Neuronal stem cell (in vitro differentiated cells): ENCODE data around the gene CLIP4.

Experiments used
- DNase-seq: peaks from one replicate; pipeline ENCODE4 v3.0.0-alpha.2; 2013; ENCODE audit warnings: low spot score
- H2AFZ ChIP-seq: one replicate; pipeline ENCODE4 v1.6.1; 2013; ENCODE audit warnings: mild to moderate bottlenecking, low read length, inconsistent platforms
- H2AK5ac ChIP-seq: 2 replicates; pipeline ENCODE4 v1.6.1; 2013; ENCODE audit warnings: low read depth, mild to moderate bottlenecking, inconsistent platforms, low read length, moderate library complexity, mixed read lengths
- H2BK120ac ChIP-seq: 2 replicates; pipeline ENCODE4 v1.6.1; 2013; ENCODE audit warnings: low read depth, mild to moderate bottlenecking, inconsistent platforms, low read length, moderate library complexity, mixed read lengths
- H2BK12ac ChIP-seq: one replicate; pipeline ENCODE4 v1.6.1; 2013; ENCODE audit warnings: low read length, inconsistent platforms
- H2BK15ac ChIP-seq: 2 replicates; pipeline ENCODE4 v1.6.1; 2013; ENCODE audit warnings: mild to moderate bottlenecking, low read length, inconsistent platforms, mixed read lengths
- H2BK5ac ChIP-seq: one replicate; pipeline ENCODE4 v1.6.1; 2013; ENCODE audit warnings: inconsistent platforms, mild to moderate bottlenecking, low read length, moderate library complexity
- H3K14ac ChIP-seq: one replicate; pipeline ENCODE4 v1.6.1; 2013; ENCODE audit warnings: low read length, inconsistent platforms
- H3K18ac ChIP-seq: 2 replicates; pipeline ENCODE4 v1.6.1; 2013; ENCODE audit warnings: low read length, inconsistent platforms
- H3K23ac ChIP-seq: 2 replicates; pipeline ENCODE4 v1.6.1; 2013; ENCODE audit warnings: low read depth, mild to moderate bottlenecking, mixed read lengths, low read length, inconsistent platforms; ENCODE audit not compliant: poor library complexity
- H3K27ac ChIP-seq: replicated peaks from 3 replicates; pipeline ENCODE4 v1.5.1; 2013; ENCODE audit warnings: low read length, inconsistent platforms
- H3K27me3 ChIP-seq, 3 experiments: 2 replicates each; pipeline ENCODE4 v1.6.1; 2013; ENCODE audit warnings: low read length in 3 of 3, mild to moderate bottlenecking in 2 of 3, inconsistent platforms in 1 of 3, low read depth in 1 of 3, mixed read lengths in 1 of 3, moderate library complexity in 1 of 3; ENCODE audit not compliant: control insufficient read depth in 3 of 3, insufficient read depth in 3 of 3
- H3K36me3 ChIP-seq, 2 donors: replicated peaks in 1 of 2; 2 replicates each; pipeline ENCODE4 v1.6.1; 2013; ENCODE audit warnings: low read length in 2 of 2; ENCODE audit not compliant: control insufficient read depth in 2 of 2, insufficient read depth in 2 of 2
- H3K4ac ChIP-seq: 2 replicates; pipeline ENCODE4 v1.6.1; 2013; ENCODE audit warnings: inconsistent platforms, mild to moderate bottlenecking, low read length, moderate library complexity
- H3K4me1 ChIP-seq, 2 donors: 1 replicate in 1 of 2; 2 replicates in 1 of 2; pipeline ENCODE4 v1.6.1; 2013; ENCODE audit warnings: low read length in 2 of 2, low read depth in 1 of 2; ENCODE audit not compliant: control insufficient read depth in 2 of 2, insufficient read depth in 1 of 2
- H3K4me2 ChIP-seq: one replicate; pipeline ENCODE4 v1.6.1; 2013; ENCODE audit warnings: mild to moderate bottlenecking, low read length, inconsistent platforms; ENCODE audit not compliant: insufficient read depth, poor library complexity, severe bottlenecking
- H3K4me3 ChIP-seq, 2 donors: 2 replicates each; pipeline ENCODE4 v1.5.1; 2013; ENCODE audit warnings: low read length in 2 of 2, mild to moderate bottlenecking in 2 of 2, inconsistent platforms in 1 of 2, moderate library complexity in 1 of 2
- H3K79me1 ChIP-seq: one replicate; pipeline ENCODE4 v1.6.1; 2013; ENCODE audit warnings: low read depth, mild to moderate bottlenecking, inconsistent platforms, low read length, moderate library complexity
- H3K9ac ChIP-seq: one replicate; pipeline ENCODE4 v1.6.1; 2013; ENCODE audit warnings: mild to moderate bottlenecking, low read depth, low read length, inconsistent platforms; ENCODE audit not compliant: poor library complexity
- H3K9me3 ChIP-seq, 2 donors: replicated peaks in 1 of 2; 2 replicates each; pipeline versions ENCODE3 to v1.6.1; 2013; ENCODE audit warnings: low read length in 2 of 2, mild to moderate bottlenecking in 2 of 2, inconsistent platforms in 1 of 2, low read depth in 1 of 2, mixed read lengths in 1 of 2, moderate library complexity in 1 of 2; ENCODE audit not compliant: control insufficient read depth in 2 of 2, insufficient read depth in 1 of 2
- H4K8ac ChIP-seq: one replicate; pipeline ENCODE4 v1.6.1; 2013; ENCODE audit warnings: low read depth, mild to moderate bottlenecking, inconsistent platforms, low read length, moderate library complexity
- H4K91ac ChIP-seq: one replicate; pipeline ENCODE4 v1.6.1; 2013; ENCODE audit warnings: low read length, low read depth, mild to moderate bottlenecking, inconsistent platforms; ENCODE audit not compliant: poor library complexity
- WGBS, 2 donors: extraction: QIAGEN DNeasy Blood & Tissue Kit; methylation state at CpG; one replicate each; pipeline ENCODE4 v1.1.7; 2013; ENCODE audit warnings: missing lambda C conversion rate in 2 of 2, mixed read lengths in 1 of 2; ENCODE audit not compliant: insufficient read length in 2 of 2, insufficient replicate concordance in 1 of 2; ENCODE audit errors: extremely low coverage in 2 of 2; 5-methylcytosine and 5-hydroxymethylcytosine counted together

The CLIP4 gene

DNA sequence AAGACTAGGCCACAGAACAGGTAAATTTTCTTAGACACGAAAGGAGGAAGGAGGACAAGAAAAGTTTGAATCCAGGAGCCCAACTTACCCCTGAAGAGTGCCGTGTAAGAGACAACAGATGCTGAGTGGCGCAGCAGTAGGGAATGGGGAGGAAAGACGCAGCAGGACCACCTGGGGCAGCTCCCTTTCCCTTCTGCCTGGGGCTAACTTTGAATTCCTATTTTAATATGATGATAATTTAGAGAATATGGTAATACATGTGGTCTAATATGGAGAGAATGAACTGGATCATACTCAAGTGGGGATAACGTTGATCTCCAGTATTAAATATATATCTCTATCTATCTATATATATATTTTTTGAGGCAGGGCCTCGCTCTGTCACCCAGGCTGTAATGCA, 69.3 kb downstream of the CLIP4 start:
- H3K18ac ChIP-seq = no peak overlapping the region
- H2BK5ac ChIP-seq = no peak overlapping the region
- no peaks in the 10 kb centered on the region for H3K79me1 ChIP-seq
- no peak overlapping the region for H4K91ac ChIP-seq
- H2AK5ac ChIP-seq = no peak overlapping the region
- no peak overlapping the region for H2BK12ac ChIP-seq
- no peak for DNase-seq
- H3K9ac ChIP-seq = no peak overlapping the region
- H3K27ac ChIP-seq = no peak overlapping the region
- peaks cover 1 to 5% of the 10 kb centered on the region in 2 donors for H3K9me3 ChIP-seq
- H3K4me1 ChIP-seq = no peaks in the 10 kb centered on the region
- no peak overlapping the region for H2BK120ac ChIP-seq
- no peak overlapping the region for H3K23ac ChIP-seq
- no peak overlapping the region for H3K4me3 ChIP-seq
- no peak overlapping the region for H3K14ac ChIP-seq
- H4K8ac ChIP-seq = no peak overlapping the region
- H3K36me3 ChIP-seq = no peaks in the 10 kb centered on the region
- no peak overlapping the region for H2BK15ac ChIP-seq
- no CpG with 5 or more reads among the region's 6 CpGs for WGBS, 2 donors
- no peak overlapping the region for H3K4me2 ChIP-seq
- H3K27me3 ChIP-seq = no peaks in the 10 kb centered on the region
- no peak overlapping the region for H3K4ac ChIP-seq
- no peak overlapping the region for H2AFZ ChIP-seq

DNA sequence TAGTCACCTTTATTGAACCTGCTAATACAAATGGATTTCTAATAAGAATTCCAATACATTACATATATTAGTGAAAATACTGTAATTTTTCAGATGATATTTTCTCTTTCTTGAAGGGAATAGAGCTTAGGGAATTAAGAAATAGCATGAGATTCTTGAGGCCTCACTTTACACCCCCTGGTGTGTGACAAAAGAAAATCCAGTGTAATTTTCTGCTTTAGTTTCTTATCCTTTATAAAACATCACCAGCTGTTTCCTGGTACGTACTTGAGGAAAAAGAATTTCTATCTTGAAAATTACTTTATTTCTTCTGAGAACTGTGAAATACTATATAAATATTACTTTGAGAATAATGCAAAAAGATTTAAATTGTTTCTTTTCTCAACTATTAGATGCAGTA, 71.6 kb downstream of the CLIP4 start:
- no peak overlapping the region for H3K14ac ChIP-seq
- H3K27ac ChIP-seq = no peak overlapping the region
- H3K4me2 ChIP-seq = no peak overlapping the region
- H3K36me3 ChIP-seq = no peaks in the 10 kb centered on the region
- no peak overlapping the region for H4K91ac ChIP-seq
- no peak overlapping the region for H3K9ac ChIP-seq
- H3K4me3 ChIP-seq = no peak overlapping the region
- H3K4ac ChIP-seq = no peak overlapping the region
- H2BK15ac ChIP-seq = no peak overlapping the region
- no peak overlapping the region for H2AFZ ChIP-seq
- no peak overlapping the region for H2BK12ac ChIP-seq
- no peak overlapping the region for H4K8ac ChIP-seq
- H2BK5ac ChIP-seq = no peak overlapping the region
- H3K79me1 ChIP-seq = no peaks in the 10 kb centered on the region
- DNase-seq = no peak
- H2AK5ac ChIP-seq = no peak overlapping the region
- H3K4me1 ChIP-seq = no peaks in the 10 kb centered on the region
- no peak overlapping the region for H3K23ac ChIP-seq
- WGBS, 2 donors = no CpG with 5 or more reads among the region's 1 CpG
- H2BK120ac ChIP-seq = no peak overlapping the region
- H3K9me3 ChIP-seq = peaks cover 1 to 5% of the 10 kb centered on the region in 2 donors
- H3K27me3 ChIP-seq = no peaks in the 10 kb centered on the region
- no peak overlapping the region for H3K18ac ChIP-seq

DNA sequence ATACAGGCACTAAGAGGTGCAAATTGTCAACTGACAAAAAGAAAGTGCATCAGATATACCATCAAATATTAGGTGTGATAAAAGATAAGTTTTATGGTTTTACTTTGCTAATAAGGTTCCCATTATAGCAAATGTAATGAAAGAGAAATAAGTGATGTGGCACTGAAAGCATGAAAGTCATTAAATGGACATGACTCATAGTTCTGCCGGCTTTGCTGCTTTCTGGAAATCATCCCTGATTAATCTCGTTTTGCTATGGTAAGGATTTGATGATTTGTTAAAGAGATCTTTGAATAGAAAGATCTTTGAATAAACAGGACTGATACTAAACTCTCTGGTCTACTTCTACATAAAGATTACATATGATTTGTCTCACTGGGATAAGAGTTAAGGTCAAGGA, 72.7 kb downstream of the CLIP4 start:
- H3K27me3 ChIP-seq = no peaks in the 10 kb centered on the region
- no peak overlapping the region for H2BK5ac ChIP-seq
- H3K36me3 ChIP-seq = peaks cover 0 to 6% of the 10 kb centered on the region in 2 donors
- H3K9me3 ChIP-seq = peaks cover 1 to 5% of the 10 kb centered on the region in 2 donors
- no peak overlapping the region for H2BK12ac ChIP-seq
- H3K4ac ChIP-seq = no peak overlapping the region
- H2BK15ac ChIP-seq = no peak overlapping the region
- H2AFZ ChIP-seq = no peak overlapping the region
- DNase-seq = no peak
- no peak overlapping the region for H3K18ac ChIP-seq
- H2BK120ac ChIP-seq = no peak overlapping the region
- H3K4me1 ChIP-seq = no peaks in the 10 kb centered on the region
- no peak overlapping the region for H3K14ac ChIP-seq
- no peak overlapping the region for H3K23ac ChIP-seq
- H3K9ac ChIP-seq = no peak overlapping the region
- no peak overlapping the region for H3K4me3 ChIP-seq
- no peak overlapping the region for H3K27ac ChIP-seq
- no peaks in the 10 kb centered on the region for H3K79me1 ChIP-seq
- WGBS, 2 donors = no CpG with 5 or more reads among the region's 2 CpGs
- no peak overlapping the region for H4K8ac ChIP-seq
- no peak overlapping the region for H4K91ac ChIP-seq
- no peak overlapping the region for H3K4me2 ChIP-seq
- no peak overlapping the region for H2AK5ac ChIP-seq

DNA sequence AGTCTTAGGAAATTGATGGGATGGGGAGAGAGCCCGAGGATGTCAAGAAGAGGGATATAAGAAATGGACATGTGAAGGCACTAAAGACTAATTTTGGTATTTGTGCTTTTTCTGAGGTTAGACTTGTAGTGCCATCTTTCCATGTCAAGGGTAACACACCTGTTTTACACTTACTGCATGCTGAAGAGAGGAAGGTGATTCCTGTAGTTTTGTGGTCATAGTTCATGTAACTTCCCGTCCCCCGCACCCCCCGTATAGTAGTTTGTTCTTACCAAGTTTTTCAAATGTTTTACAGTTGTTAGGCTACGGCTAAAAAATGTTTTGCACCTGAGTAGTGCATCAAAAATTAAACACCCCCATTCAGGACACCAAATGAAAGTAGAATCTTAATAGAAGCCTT, 73.8 kb downstream of the CLIP4 start:
- Histone ChIP-seq H3K23ac (no peak overlapping the region), H3K4ac (no peak overlapping the region), H3K79me1 (no peaks in the 10 kb centered on the region), H2BK5ac (no peak overlapping the region), H3K4me2 (no peak overlapping the region), H4K91ac (no peak overlapping the region), H3K18ac (no peak overlapping the region), H2BK12ac (no peak overlapping the region), H3K36me3 (peaks cover 0 to 13% of the 10 kb centered on the region in 2 donors), H3K27ac (no peak overlapping the region), H2BK15ac (no peak overlapping the region), H3K14ac (no peak overlapping the region), H3K9ac (no peak overlapping the region), H3K4me3 (no peak overlapping the region), H2BK120ac (no peak overlapping the region), H2AFZ (no peak overlapping the region), H3K27me3 (no peaks in the 10 kb centered on the region), H3K9me3 (peaks cover 1 to 5% of the 10 kb centered on the region in 2 donors), H3K4me1 (no peaks in the 10 kb centered on the region), H2AK5ac (no peak overlapping the region), H4K8ac (no peak overlapping the region)
- WGBS, 2 donors = no CpG with 5 or more reads among the region's 5 CpGs
- DNase-seq = no peak
